Measurements from ENCODE around the gene MYLIP. TPM values are rescaled to one million over a fixed set of nuclear protein-coding genes. Genes with fewer than 3 reads are reported as not detected.

The MYLIP gene
- total RNA-seq, 1 donor from 2014 or later: 13.5 TPM

DNA sequence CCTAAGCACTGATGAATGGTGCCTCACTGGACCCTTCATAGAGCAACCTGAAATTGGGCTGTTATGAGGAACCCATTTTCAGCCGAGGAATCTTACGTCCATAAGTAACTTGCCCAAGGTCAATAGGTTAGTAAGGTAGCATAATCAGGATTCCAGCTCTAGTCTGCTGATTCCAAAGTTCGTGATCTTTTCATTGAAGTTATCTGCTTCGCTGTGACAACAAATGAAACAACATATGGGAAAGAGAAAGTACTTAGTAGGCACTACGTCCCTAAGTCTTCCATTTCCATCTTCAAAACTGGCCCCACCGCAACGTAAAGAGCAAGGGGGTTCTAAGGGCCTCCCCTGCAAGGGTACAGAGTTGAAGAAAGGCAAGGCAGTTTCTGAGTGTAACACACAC is 49.5 kb downstream of the MYLIP start:
- Histone ChIP-seq H3K4me1 (no peaks in the 10 kb centered on the region), H3K36me3 (no peaks in the 10 kb centered on the region)

DNA sequence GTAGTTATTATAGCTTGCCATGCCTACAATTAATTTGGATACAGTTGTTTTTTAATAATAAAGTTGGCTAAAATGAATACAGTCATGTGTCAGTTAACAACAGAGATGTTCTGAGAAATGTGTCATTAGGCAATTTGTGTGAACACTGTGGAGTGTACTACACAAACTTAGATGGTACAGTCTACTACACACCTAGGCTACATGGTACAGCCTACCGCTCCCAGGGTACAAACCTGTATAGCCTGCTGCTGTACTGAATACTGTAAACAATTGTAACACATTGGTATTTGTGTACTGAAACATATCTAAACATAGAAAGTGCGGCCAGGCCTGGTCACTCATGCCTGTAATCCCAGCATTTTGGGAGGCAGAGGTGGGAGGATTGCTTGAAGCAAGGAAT is 50.2 kb downstream of the MYLIP start:
- Histone ChIP-seq H3K27ac (replicated peaks) (no peak overlapping the region), H3K27me3 (ENCODE audit: low read depth) (no peaks in the 10 kb centered on the region)

More for the DNA sequence above, 49.5 kb downstream of the MYLIP start:
- intact Hi-C loops (cut with micrococcal nuclease): no loop called here
- Histone ChIP-seq H3K9me3 (replicated peaks) (no peaks in the 10 kb centered on the region), H3K4me3 (no peak overlapping the region), H3K27ac (replicated peaks) (no peak overlapping the region), H3K27me3 (ENCODE audit: low read depth) (no peaks in the 10 kb centered on the region)
- DNase-seq: no peak
- TF ChIP-seq, protein P1, sequence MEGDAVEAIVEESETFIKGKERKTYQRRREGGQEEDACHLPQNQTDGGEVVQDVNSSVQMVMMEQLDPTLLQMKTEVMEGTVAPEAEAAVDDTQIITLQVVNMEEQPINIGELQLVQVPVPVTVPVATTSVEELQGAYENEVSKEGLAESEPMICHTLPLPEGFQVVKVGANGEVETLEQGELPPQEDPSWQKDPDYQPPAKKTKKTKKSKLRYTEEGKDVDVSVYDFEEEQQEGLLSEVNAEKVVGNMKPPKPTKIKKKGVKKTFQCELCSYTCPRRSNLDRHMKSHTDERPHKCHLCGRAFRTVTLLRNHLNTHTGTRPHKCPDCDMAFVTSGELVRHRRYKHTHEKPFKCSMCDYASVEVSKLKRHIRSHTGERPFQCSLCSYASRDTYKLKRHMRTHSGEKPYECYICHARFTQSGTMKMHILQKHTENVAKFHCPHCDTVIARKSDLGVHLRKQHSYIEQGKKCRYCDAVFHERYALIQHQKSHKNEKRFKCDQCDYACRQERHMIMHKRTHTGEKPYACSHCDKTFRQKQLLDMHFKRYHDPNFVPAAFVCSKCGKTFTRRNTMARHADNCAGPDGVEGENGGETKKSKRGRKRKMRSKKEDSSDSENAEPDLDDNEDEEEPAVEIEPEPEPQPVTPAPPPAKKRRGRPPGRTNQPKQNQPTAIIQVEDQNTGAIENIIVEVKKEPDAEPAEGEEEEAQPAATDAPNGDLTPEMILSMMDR (IDR thresholded peaks at IDR 0.05; ENCODE audit: borderline replicate concordance): no peak

DNA sequence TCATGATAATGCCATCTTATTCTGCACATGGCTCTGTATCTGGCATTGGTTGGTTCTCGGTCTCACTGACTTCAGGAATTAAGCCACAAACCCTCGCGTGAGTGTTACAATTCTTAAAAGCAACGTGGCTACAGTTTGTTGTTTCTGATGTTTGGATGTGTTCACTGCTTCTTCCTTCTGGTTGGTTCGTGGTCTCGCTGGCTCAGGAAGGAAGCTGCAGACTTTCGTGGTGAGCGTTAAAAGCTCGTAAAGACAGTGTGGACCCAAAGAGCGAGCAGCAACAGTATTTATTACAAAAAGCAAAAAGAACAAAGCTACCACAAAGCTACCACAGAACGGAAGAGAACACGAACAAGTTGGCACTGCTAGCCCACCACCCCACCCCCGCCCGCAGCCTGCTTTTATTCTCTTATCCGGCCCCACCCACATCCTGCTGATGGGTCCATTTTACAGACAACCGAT is 51.1 kb downstream of the MYLIP start:
- Histone ChIP-seq H3K4me1 (no peaks in the 10 kb centered on the region), H3K9me3 (replicated peaks) (no peaks in the 10 kb centered on the region), H3K4me3 (no peak overlapping the region), H3K27me3 (ENCODE audit: low read depth) (no peaks in the 10 kb centered on the region), H3K36me3 (no peaks in the 10 kb centered on the region), H3K27ac (replicated peaks) (no peak overlapping the region)
- TF ChIP-seq, protein P1 (IDR thresholded peaks at IDR 0.05; ENCODE audit: borderline replicate concordance): no peak
- DNase-seq: no peak
- intact Hi-C loops (cut with micrococcal nuclease): loop anchor here (5.0 kb wide), 1 partner anchor 488 kb away; no protein-coding TSS in a partner anchor

More for the DNA sequence above, 50.2 kb downstream of the MYLIP start:
- TF ChIP-seq, protein P1 (IDR thresholded peaks at IDR 0.05; ENCODE audit: borderline replicate concordance): no peak
- Histone ChIP-seq H3K4me3 (no peak overlapping the region), H3K4me1 (no peaks in the 10 kb centered on the region), H3K36me3 (no peaks in the 10 kb centered on the region), H3K9me3 (replicated peaks) (no peaks in the 10 kb centered on the region)
- DNase-seq: no peak
- intact Hi-C loops (cut with micrococcal nuclease): no loop called here

DNA sequence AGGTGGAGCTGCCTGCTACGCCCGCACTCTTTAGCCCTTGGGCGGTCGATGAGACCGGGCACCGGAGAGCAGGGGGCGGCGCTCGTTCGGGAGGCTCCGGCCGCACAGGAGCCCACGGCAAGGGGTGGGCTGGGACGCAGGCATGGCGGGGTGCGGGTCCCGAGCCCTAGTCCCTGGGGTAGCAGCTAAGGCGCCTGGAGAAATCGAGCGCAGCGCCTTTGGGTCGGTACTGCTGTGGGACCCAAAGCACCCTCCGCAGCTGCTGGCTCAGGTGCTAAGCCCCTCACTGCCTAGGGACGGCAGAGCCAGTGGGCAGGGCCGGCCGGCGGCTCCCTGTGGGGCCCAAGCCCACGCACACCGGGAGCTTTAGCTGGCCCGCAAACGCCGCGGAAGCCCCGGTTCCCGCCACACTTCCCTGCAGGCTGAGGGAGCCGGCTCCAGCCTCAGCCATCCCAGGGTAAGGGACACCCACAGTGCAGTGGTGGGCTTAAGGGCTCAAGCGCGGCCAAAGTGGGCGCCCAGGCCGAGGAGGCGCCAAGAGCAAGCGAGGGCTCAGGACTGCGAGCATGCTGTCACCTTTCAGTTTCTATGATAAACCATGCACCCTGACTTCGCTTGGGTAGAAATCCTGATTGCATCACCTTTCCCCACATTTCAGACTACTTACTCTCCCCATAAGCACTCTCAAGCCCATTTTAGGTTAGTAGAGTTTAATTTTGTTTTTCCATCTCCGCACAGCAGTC is 52.0 kb downstream of the MYLIP start:
- H3K4me1 ChIP-seq: no peaks in the 10 kb centered on the region
- no peaks in the 10 kb centered on the region for H3K9me3 ChIP-seq (replicated peaks)
- H3K4me3 ChIP-seq: no peak overlapping the region
- TF ChIP-seq, protein P1 (IDR thresholded peaks at IDR 0.05; ENCODE audit: borderline replicate concordance): no peak
- H3K27ac ChIP-seq (replicated peaks): no peak overlapping the region
- H3K36me3 ChIP-seq: no peaks in the 10 kb centered on the region
- H3K27me3 ChIP-seq (ENCODE audit: low read depth): no peaks in the 10 kb centered on the region
- DNase-seq: no peak
- intact Hi-C loops (cut with micrococcal nuclease): loop anchor here (5.0 kb wide), 1 partner anchor 489 kb away; no protein-coding TSS in a partner anchor

DNA sequence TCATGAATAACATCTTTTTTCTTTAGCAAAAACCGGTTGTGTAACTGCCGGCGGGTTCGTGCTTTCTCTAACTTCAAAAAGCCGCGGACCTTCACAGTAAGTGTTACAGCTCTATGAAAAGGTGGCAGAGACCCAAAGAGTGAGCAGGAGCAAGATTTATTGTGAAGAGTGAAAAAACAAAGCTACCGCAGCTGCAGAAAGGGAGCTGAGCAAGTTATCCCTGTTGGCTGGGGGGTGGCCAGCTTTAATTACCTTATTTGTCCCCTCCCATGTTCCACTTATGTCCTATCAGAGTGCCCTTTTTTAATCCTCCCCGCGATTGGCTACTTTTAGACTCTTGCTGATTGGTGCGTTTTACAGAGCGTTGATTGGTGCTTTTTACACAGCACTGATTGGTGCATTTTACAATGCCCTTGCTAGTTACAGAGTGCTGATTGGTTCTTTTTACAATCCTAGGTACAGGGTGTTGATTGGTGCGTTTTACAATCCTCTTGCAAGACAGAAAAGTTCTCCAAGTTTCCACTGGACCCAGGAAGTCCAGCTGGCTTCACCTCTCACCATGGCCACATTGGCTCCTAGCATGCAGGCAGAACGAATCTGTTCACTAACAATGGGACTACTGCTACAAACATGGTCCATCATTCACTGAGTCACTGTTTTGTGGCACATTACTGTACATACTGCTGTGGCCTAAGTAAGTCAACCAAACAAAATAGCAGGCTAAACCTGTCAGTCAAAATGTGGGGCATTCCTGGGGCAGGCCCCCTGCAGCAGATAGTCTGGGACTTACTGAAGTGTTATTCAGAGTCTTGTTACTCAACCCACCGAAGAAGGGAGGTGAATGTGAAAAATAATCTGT is 52.8 kb downstream of the MYLIP start:
- H3K27me3 ChIP-seq (ENCODE audit: low read depth): no peaks in the 10 kb centered on the region
- H3K27ac ChIP-seq (replicated peaks): no peak overlapping the region
- no peak for DNase-seq
- no peaks in the 10 kb centered on the region for H3K9me3 ChIP-seq (replicated peaks)
- TF ChIP-seq, protein P1 (IDR thresholded peaks at IDR 0.05; ENCODE audit: borderline replicate concordance): no peak
- H3K36me3 ChIP-seq: no peaks in the 10 kb centered on the region
- H3K4me1 ChIP-seq: no peaks in the 10 kb centered on the region
- H3K4me3 ChIP-seq: no peak overlapping the region
- intact Hi-C loops (cut with micrococcal nuclease): loop anchor here (5.0 kb wide), 1 partner anchor 489 kb away; no protein-coding TSS in a partner anchor
